ENCODE measurements around the gene EFEMP1.

GRCh38 chr2:55885127-55885943, 38.2 kb downstream of the EFEMP1 start:
- TF ChIP-seq ZBTB43 (CRISPR knock-in tag; IDR thresholded peaks at IDR 0.05) (no peak), CTCF (IDR thresholded peaks at IDR 0.05) (no peak), ATF3 (CRISPR knock-in tag; conservative IDR thresholded peaks at IDR 0.05) (no peak), PRRX2 (CRISPR knock-in tag; IDR thresholded peaks at IDR 0.05) (no peak), IRF1 (CRISPR knock-in tag; IDR thresholded peaks at IDR 0.05) (no peak)

All from WTC11 (cell line).